Hepatocyte (in vitro differentiated cells): ENCODE results near the gene ADAM8.

Source experiments
- EZH2 ChIP-seq: fragments of 200-600 bp; sonication (generic); IDR thresholded peaks from 2 replicates; pipeline ENCODE4 v1.6.1; 2016; ENCODE audit warnings: antibody characterized with exemption, mild to moderate bottlenecking, borderline replicate concordance
- EZH2phosphoT487 ChIP-seq: fragments of 200-600 bp; sonication (generic); IDR thresholded peaks from one replicate; pipeline ENCODE4 v1.6.1; 2018; ENCODE audit warnings: antibody characterized with exemption, mild to moderate bottlenecking, low read depth, moderate library complexity; ENCODE audit not compliant: unreplicated experiment, severe bottlenecking
- TF ChIP-seq, protein P1 (sequence below): fragments of 200-600 bp; sonication (generic); IDR thresholded peaks from 2 replicates; pipeline ENCODE4 v1.5.1; 2016; ENCODE audit warnings: antibody characterized with exemption, mild to moderate bottlenecking; ENCODE audit not compliant: poor library complexity

DNA sequence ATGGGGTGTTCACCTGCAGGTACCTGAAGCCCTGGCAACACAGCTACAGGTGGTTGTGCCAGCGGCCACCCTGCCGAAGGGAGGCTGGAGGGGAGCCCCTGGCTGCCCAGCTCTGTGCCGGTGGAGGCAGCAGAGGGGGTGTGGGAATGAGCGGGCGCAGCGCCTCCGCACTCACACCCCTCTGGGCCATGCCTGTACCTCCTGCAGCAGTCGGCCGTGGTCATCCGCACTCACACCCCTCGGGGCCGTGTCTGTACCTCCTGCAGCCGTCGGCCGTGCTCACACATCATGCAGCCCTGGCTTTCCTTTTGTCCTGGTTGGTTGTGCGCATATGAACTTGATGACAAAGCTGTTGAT is 33.7 kb upstream of the ADAM8 start:
- TF ChIP-seq, protein P1, sequence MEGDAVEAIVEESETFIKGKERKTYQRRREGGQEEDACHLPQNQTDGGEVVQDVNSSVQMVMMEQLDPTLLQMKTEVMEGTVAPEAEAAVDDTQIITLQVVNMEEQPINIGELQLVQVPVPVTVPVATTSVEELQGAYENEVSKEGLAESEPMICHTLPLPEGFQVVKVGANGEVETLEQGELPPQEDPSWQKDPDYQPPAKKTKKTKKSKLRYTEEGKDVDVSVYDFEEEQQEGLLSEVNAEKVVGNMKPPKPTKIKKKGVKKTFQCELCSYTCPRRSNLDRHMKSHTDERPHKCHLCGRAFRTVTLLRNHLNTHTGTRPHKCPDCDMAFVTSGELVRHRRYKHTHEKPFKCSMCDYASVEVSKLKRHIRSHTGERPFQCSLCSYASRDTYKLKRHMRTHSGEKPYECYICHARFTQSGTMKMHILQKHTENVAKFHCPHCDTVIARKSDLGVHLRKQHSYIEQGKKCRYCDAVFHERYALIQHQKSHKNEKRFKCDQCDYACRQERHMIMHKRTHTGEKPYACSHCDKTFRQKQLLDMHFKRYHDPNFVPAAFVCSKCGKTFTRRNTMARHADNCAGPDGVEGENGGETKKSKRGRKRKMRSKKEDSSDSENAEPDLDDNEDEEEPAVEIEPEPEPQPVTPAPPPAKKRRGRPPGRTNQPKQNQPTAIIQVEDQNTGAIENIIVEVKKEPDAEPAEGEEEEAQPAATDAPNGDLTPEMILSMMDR: no peak
- TF ChIP-seq EZH2: no peak
- TF ChIP-seq EZH2phosphoT487: no peak
